Hepatocyte (in vitro differentiated cells): ENCODE measurements around the gene EXOC3L1. TPM values are rescaled to one million over a fixed set of nuclear protein-coding genes. Genes with fewer than 3 reads are reported as not detected.

Source experiments
- DNase-seq: peaks from one replicate; pipeline ENCODE4 v3.0.0-alpha.2; 2016; ENCODE audit warnings: low spot score
- H2AFZ ChIP-seq: fragments of 200-600 bp; sonication (generic); 2 replicates; pipeline ENCODE4 v1.6.0; 2016; ENCODE audit warnings: antibody characterized with exemption, mild to moderate bottlenecking
- H3K27ac ChIP-seq: fragments of 200-600 bp; sonication (generic); 2 replicates; pipeline ENCODE4 v1.5.1; 2016; ENCODE audit warnings: mild to moderate bottlenecking
- H3K27me3 ChIP-seq: fragments of 200-600 bp; sonication (generic); 2 replicates; pipeline ENCODE4 v1.6.1; 2016
- H3K36me3 ChIP-seq: fragments of 200-600 bp; sonication (generic); replicated peaks from 2 replicates; pipeline ENCODE4 v1.5.1; 2016; ENCODE audit warnings: low read depth; ENCODE audit not compliant: insufficient read depth
- H3K4me1 ChIP-seq: fragments of 200-600 bp; sonication (generic); 2 replicates; pipeline ENCODE4 v1.5.1; 2016; ENCODE audit warnings: mild to moderate bottlenecking, moderate library complexity; ENCODE audit not compliant: insufficient read depth
- H3K4me2 ChIP-seq: fragments of 200-600 bp; sonication (generic); 2 replicates; pipeline ENCODE4 v1.6.0; 2016
- H3K4me3 ChIP-seq: fragments of 200-600 bp; sonication (generic); 2 replicates; pipeline ENCODE4 v1.5.1; 2016; ENCODE audit warnings: mild to moderate bottlenecking
- H3K79me2 ChIP-seq: fragments of 200-600 bp; sonication (generic); 2 replicates; pipeline ENCODE4 v1.6.0; 2017; ENCODE audit warnings: mild to moderate bottlenecking
- H3K9me2 ChIP-seq: fragments of 200-600 bp; sonication (generic); replicated peaks from 2 replicates; pipeline ENCODE4 v1.6.0; 2017; ENCODE audit warnings: mild to moderate bottlenecking; ENCODE audit not compliant: insufficient read depth
- H3K9me3 ChIP-seq: fragments of 200-600 bp; sonication (generic); 2 replicates; pipeline ENCODE4 v1.5.1; 2016; ENCODE audit warnings: low read depth, mild to moderate bottlenecking
- H4K20me1 ChIP-seq: fragments of 200-600 bp; sonication (generic); 2 replicates; pipeline ENCODE4 v1.6.0; 2016; ENCODE audit warnings: mild to moderate bottlenecking; ENCODE audit not compliant: insufficient read depth, poor library complexity, severe bottlenecking
- EZH2 ChIP-seq: fragments of 200-600 bp; sonication (generic); IDR thresholded peaks from 2 replicates; pipeline ENCODE4 v1.6.1; 2016; ENCODE audit warnings: antibody characterized with exemption, mild to moderate bottlenecking, borderline replicate concordance
- EZH2phosphoT487 ChIP-seq: fragments of 200-600 bp; sonication (generic); IDR thresholded peaks from one replicate; pipeline ENCODE4 v1.6.1; 2018; ENCODE audit warnings: antibody characterized with exemption, mild to moderate bottlenecking, low read depth, moderate library complexity; ENCODE audit not compliant: unreplicated experiment, severe bottlenecking
- WGBS: methylation state at CpG from one replicate; pipeline ENCODE4 v1.1.6; 2016; ENCODE audit warnings: low lambda C conversion rate; ENCODE audit errors: missing lambda C conversion rate; 5-methylcytosine and 5-hydroxymethylcytosine counted together
- polyA plus RNA-seq: library from polyadenylated mRNA; unstranded; fragments of >200 nt; fragmentation: Nextera tagmentation; extraction: Ambion mirVana; gene quantifications from 2 replicates; pipeline ENCODE4 v1.2.1, GENCODE V29; 2016
- total RNA-seq: library from RNA; depleted of rRNA; stranded (reverse); fragments of >200 nt; gene quantifications from 2 replicates; pipeline ENCODE4 v1.2.3, GENCODE V29; 2014
- TF ChIP-seq, protein P1 (sequence below): fragments of 200-600 bp; sonication (generic); IDR thresholded peaks from 2 replicates; pipeline ENCODE4 v1.5.1; 2016; ENCODE audit warnings: antibody characterized with exemption, mild to moderate bottlenecking; ENCODE audit not compliant: poor library complexity

The EXOC3L1 gene
- total and polyA plus RNA-seq, 2 experiments from 2014 or later, result 0.33 to 2.0 TPM

GRCh38 chr16:67167588-67167987 is 22.3 kb downstream of the EXOC3L1 start:
- WGBS, result 79% methylated on average over 3 of the region's 7 CpGs
- DNase-seq, result no peak
- Histone ChIP-seq H3K27me3 (peaks cover 61% of the 10 kb centered on the region), H3K4me3 (no peak overlapping the region), H3K4me2 (no peak overlapping the region), H4K20me1 (no peaks in the 10 kb centered on the region), H2AFZ (no peak overlapping the region), H3K27ac (no peak overlapping the region), H3K4me1 (peaks cover 48% of the 10 kb centered on the region), H3K79me2 (no peaks in the 10 kb centered on the region), H3K36me3 (no peaks in the 10 kb centered on the region), H3K9me2 (no peaks in the 10 kb centered on the region), H3K9me3 (no peaks in the 10 kb centered on the region)
- TF ChIP-seq, protein P1, sequence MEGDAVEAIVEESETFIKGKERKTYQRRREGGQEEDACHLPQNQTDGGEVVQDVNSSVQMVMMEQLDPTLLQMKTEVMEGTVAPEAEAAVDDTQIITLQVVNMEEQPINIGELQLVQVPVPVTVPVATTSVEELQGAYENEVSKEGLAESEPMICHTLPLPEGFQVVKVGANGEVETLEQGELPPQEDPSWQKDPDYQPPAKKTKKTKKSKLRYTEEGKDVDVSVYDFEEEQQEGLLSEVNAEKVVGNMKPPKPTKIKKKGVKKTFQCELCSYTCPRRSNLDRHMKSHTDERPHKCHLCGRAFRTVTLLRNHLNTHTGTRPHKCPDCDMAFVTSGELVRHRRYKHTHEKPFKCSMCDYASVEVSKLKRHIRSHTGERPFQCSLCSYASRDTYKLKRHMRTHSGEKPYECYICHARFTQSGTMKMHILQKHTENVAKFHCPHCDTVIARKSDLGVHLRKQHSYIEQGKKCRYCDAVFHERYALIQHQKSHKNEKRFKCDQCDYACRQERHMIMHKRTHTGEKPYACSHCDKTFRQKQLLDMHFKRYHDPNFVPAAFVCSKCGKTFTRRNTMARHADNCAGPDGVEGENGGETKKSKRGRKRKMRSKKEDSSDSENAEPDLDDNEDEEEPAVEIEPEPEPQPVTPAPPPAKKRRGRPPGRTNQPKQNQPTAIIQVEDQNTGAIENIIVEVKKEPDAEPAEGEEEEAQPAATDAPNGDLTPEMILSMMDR, result no peak
- TF ChIP-seq EZH2, result no peak
- TF ChIP-seq EZH2phosphoT487, result no peak

GRCh38 chr16:67166598-67167168 is 23.3 kb downstream of the EXOC3L1 start:
- H3K9me2 ChIP-seq, result no peaks in the 10 kb centered on the region
- H3K4me1 ChIP-seq, result peaks cover 48% of the 10 kb centered on the region
- no peak overlapping the region for H2AFZ ChIP-seq
- 78% methylated on average over 4 of the region's 5 CpGs for WGBS
- DNase-seq, result no peak
- no peaks in the 10 kb centered on the region for H3K36me3 ChIP-seq
- no peaks in the 10 kb centered on the region for H3K79me2 ChIP-seq
- peaks cover 2% of the 10 kb centered on the region for H4K20me1 ChIP-seq
- H3K27ac ChIP-seq, result no peak overlapping the region
- H3K9me3 ChIP-seq, result no peaks in the 10 kb centered on the region
- no peak overlapping the region for H3K4me2 ChIP-seq
- H3K4me3 ChIP-seq, result no peak overlapping the region
- H3K27me3 ChIP-seq, result peaks cover 70% of the 10 kb centered on the region
- TF ChIP-seq EZH2 (no peak), EZH2phosphoT487 (no peak)
- TF ChIP-seq, protein P1, result no peak

- Histone ChIP-seq H3K79me2 (no peaks in the 10 kb centered on the region), H3K27me3 (peaks cover 75% of the 10 kb centered on the region), H3K4me2 (no peak overlapping the region), H3K4me1 (peaks cover 50% of the 10 kb centered on the region), H3K4me3 (no peak overlapping the region), H3K27ac (no peak overlapping the region), H3K9me3 (no peaks in the 10 kb centered on the region), H3K9me2 (no peaks in the 10 kb centered on the region), H2AFZ (no peak overlapping the region), H4K20me1 (peaks cover 4% of the 10 kb centered on the region), H3K36me3 (no peaks in the 10 kb centered on the region)
- 18% methylated on average over 13 of the region's 18 CpGs for WGBS
- TF ChIP-seq EZH2 (no peak), EZH2phosphoT487 (no peak)
- TF ChIP-seq, protein P1, result no peak
- no peak for DNase-seq
These were observed 23.8 kb downstream of the EXOC3L1 start for GRCh38 chr16:67166110-67166547.
